ENCODE measurements around the gene GPS2. TPM values are rescaled to one million over a fixed set of nuclear protein-coding genes. Genes with fewer than 3 reads are reported as not detected.
A peak's percentile ranks its signal among the peaks of the same experiment; 100 is the strongest.

Gene GPS2
- total and polyA plus RNA-seq, 12 donors = 49.1 to 105 (median 58.8) TPM

- no peak overlapping the region for H3K27ac ChIP-seq
- DNase-seq (no peak), ATAC-seq (no peak)
- WGBS, 2 donors = 89 to 93% methylated on average over 11 of the region's 11 CpGs
- intact Hi-C loops (cut with DNase I) = no loop called here
- peaks cover 0 to 25% (median 20%) of the 10 kb centered on the region in 9 donors for H3K4me1 ChIP-seq
- no peaks in the 10 kb centered on the region for H3K27me3 ChIP-seq
- H3K9me3 ChIP-seq = no peaks in the 10 kb centered on the region
- H3K36me3 ChIP-seq = peaks cover 5 to 56% (median 37%) of the 10 kb centered on the region in 9 donors
- TF ChIP-seq CTCF (IDR thresholded peaks at IDR 0.05) = no peak
- H3K4me3 ChIP-seq = no peak overlapping the region
Observed at GRCh38 chr17:7326186-7326585, 11.0 kb upstream of the GPS2 start.

GRCh38 chr17:7325031-7325528 lies 9.9 kb upstream of the GPS2 start:
- H3K4me3 ChIP-seq = no peak overlapping the region
- DNase-seq (no peak), ATAC-seq (no peak)

GRCh38 chr17:7324438-7324779 lies 9.2 kb upstream of the GPS2 start:
- no peak overlapping the region for H3K27ac ChIP-seq
- no peaks in the 10 kb centered on the region for H3K9me3 ChIP-seq
- no peak overlapping the region for H3K4me3 ChIP-seq
- H3K4me1 ChIP-seq = peaks cover 0 to 18% (median 13%) of the 10 kb centered on the region in 9 donors
- intact Hi-C loops (cut with DNase I) = no loop called here
- DNase-seq (no peak), ATAC-seq (no peak)
- H3K36me3 ChIP-seq = peaks cover 6 to 73% (median 44%) of the 10 kb centered on the region in 9 donors
- H3K27me3 ChIP-seq = no peaks in the 10 kb centered on the region
- WGBS, 2 donors = 83 to 90% methylated on average over 3 of the region's 3 CpGs
- TF ChIP-seq CTCF (IDR thresholded peaks at IDR 0.05) = no peak

More at GRCh38 chr17:7325031-7325528, 9.9 kb upstream of the GPS2 start:
- no peak for TF ChIP-seq CTCF (IDR thresholded peaks at IDR 0.05)
- Histone ChIP-seq H3K4me1 (peaks cover 0 to 18% (median 13%) of the 10 kb centered on the region in 9 donors), H3K9me3 (no peaks in the 10 kb centered on the region), H3K36me3 (peaks cover 6 to 67% (median 42%) of the 10 kb centered on the region in 9 donors), H3K27me3 (no peaks in the 10 kb centered on the region), H3K27ac (no peak overlapping the region)
- 93 to 97% methylated on average over 18 to 19 of the region's 19 CpGs for WGBS, 2 donors
- intact Hi-C loops (cut with DNase I) = no loop called here

- Histone ChIP-seq H3K4me1 (peaks cover 0 to 18% (median 13%) of the 10 kb centered on the region in 9 donors), H3K4me3 (no peak overlapping the region), H3K27ac (no peak overlapping the region), H3K36me3 (peaks cover 6 to 78% (median 49%) of the 10 kb centered on the region in 9 donors), H3K9me3 (no peaks in the 10 kb centered on the region), H3K27me3 (no peaks in the 10 kb centered on the region)
- DNase-seq = peak in 1 of 2 donors; percentile 61
- intact Hi-C loops (cut with DNase I) = no loop called here
- WGBS, 2 donors = 66 to 68% methylated on average over 39 of the region's 39 CpGs
- TF ChIP-seq CTCF (IDR thresholded peaks at IDR 0.05) = peak; percentile 25 to 90 (median 74)
- peak in 5 of 8 donors; percentile 9 to 46 (median 26) for ATAC-seq
Observed at GRCh38 chr17:7323731-7324437, 8.7 kb upstream of the GPS2 start.

All from heart right ventricle (tissue), 16 donors.